RPMI7951 (cell line): ENCODE measurements around the gene AP5S1. TPM values are rescaled to one million over a fixed set of nuclear protein-coding genes. Genes with fewer than 3 reads are reported as not detected.
A peak's percentile ranks its signal among the peaks of the same experiment; 100 is the strongest.

Source experiments
- DNase-seq: peaks from one replicate; pipeline ENCODE4 v3.0.0-alpha.2; 2012; ENCODE audit warnings: low read depth
- total RNA-seq: library from RNA; depleted of rRNA; stranded (reverse); fragments of >200 nt; shearing (Covaris generic); gene quantifications from 2 replicates; pipeline ENCODE4 v1.2.3, GENCODE V29; 2014; rRNA removed

AP5S1 gene
- total RNA-seq, 1 experiment from 2014 or later = 29.7 TPM

GRCh38 chr20:3873507-3873906 is 53.2 kb downstream of the AP5S1 start:
- DNase-seq = no peak

- DNase-seq = peak; percentile 28
These were observed 54.0 kb downstream of the AP5S1 start for GRCh38 chr20:3874194-3874844.

DNA sequence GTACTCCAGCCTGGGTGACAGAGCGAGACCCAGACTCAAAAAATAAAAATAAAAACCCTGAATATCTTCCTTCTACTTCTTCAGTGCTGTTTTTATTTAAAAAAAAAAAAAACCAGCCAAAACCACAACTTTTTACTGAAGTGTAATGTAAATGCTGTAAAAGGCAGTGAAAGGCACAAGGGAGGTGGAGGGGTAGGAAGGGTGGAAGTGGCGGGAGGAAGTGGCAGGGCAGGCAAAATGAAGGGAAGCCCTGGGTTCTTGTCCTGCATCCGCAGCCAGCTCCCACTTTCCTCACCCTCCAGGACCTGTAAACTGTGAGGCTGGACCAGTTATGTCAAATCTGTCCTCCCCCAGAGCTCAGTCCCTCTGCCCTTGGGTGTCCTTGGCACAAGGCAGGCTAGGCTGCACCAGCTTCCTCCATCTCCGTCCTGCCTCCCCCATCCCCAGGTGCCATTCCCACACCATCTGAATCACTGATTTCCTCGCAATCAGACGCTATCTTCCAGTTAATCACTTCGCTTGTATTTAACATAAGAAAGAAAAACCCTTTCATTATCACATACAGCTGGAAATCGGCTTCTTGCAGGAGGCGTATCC is 55.1 kb downstream of the AP5S1 start:
- DNase-seq = no peak

DNA sequence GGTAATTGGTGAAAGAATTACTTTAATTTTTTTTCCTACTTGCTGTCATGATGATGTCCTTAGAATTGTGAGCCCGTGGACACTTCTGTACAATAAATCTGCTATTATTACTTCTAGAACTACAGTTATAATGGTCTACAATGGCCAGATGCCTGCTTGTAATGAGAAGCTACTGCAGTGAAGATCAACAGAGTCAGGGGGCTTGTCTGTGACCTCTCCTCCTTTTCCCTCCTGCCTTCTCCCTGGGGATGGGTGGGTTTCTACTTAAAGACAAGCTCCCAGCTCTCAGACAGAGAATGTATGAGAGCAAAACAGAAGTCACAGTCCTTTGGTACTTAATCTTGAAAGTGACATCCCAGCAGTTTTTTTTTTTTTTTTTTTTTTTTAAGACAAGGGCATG is 55.7 kb downstream of the AP5S1 start:
- no peak for DNase-seq

- DNase-seq = no peak
These were observed 56.3 kb downstream of the AP5S1 start for GRCh38 chr20:3876676-3877075.

Other genes starting within 250 kb of the AP5S1 start
- gene GFRA4, start 157.1 kb upstream of the AP5S1 start, total RNA-seq = not detected in 2 replicates
- 3.0 and 3.6 TPM in 2 replicates for gene ADAM33, start 138.5 kb upstream of the AP5S1 start, total RNA-seq
- gene SIGLEC1, start 107.9 kb upstream of the AP5S1 start, total RNA-seq = not detected in 2 replicates
- gene HSPA12B, start 87.9 kb upstream of the AP5S1 start, total RNA-seq = not detected in 2 replicates
- 52.7 and 73.8 TPM in 2 replicates for gene ADISSP, start 52.8 kb upstream of the AP5S1 start, total RNA-seq
- gene SPEF1, start 39.1 kb upstream of the AP5S1 start, total RNA-seq = 0.78 TPM in 1 of 2 replicates, not detected in the other
- gene CENPB, start 33.8 kb upstream of the AP5S1 start, total RNA-seq = 65.2 and 122 TPM in 2 replicates
- 133 and 136 TPM in 2 replicates for gene CDC25B, start 24.2 kb upstream of the AP5S1 start, total RNA-seq
- 19.3 and 23.4 TPM in 2 replicates for gene MAVS, start 26.3 kb downstream of the AP5S1 start, total RNA-seq
- 60.7 and 79.3 TPM in 2 replicates for gene PANK2, start 68.8 kb downstream of the AP5S1 start, total RNA-seq
- gene RNF24, start 195.0 kb downstream of the AP5S1 start, total RNA-seq = 25.1 and 26.3 TPM in 2 replicates